HG02610 (cell line): Measurements from ENCODE around the gene OSGIN1.
A peak's percentile ranks its signal among the peaks of the same experiment; 100 is the strongest.

ENCODE experiments used
- ATAC-seq: cut with Tn5 transposase; IDR thresholded peaks from one replicate; pipeline ENCODE4 v1.9.1; 2021; ENCODE audit warnings: mild to moderate bottlenecking, moderate library complexity; ENCODE audit not compliant: unreplicated experiment

Gene OSGIN1

GRCh38 chr16:83952940-83953795, at the start of gene OSGIN1:
TSS of gene OSGIN1 (plus strand) at chr16:83953240. CDS start at chr16:83957672, 4,432 bp downstream.
- ATAC-seq, result peak; percentile 92

- no peak for ATAC-seq
Measured at GRCh38 chr16:83903751-83904150, 49.3 kb upstream of the OSGIN1 start.

GRCh38 chr16:83906683-83907082, 46.4 kb upstream of the OSGIN1 start:
- no peak for ATAC-seq

GRCh38 chr16:83907111-83907510, 45.9 kb upstream of the OSGIN1 start:
- no peak for ATAC-seq

GRCh38 chr16:83907631-83908250, 45.3 kb upstream of the OSGIN1 start:
- ATAC-seq, result no peak

GRCh38 chr16:83908798-83909197, 44.2 kb upstream of the OSGIN1 start:
- ATAC-seq, result no peak

GRCh38 chr16:83911290-83911689, 41.8 kb upstream of the OSGIN1 start:
- ATAC-seq, result no peak

- no peak for ATAC-seq
Measured at GRCh38 chr16:83912519-83913244, 40.4 kb upstream of the OSGIN1 start.

- ATAC-seq, result no peak
Measured at GRCh38 chr16:83913245-83913633, 39.8 kb upstream of the OSGIN1 start.

GRCh38 chr16:83914091-83914710, 38.8 kb upstream of the OSGIN1 start:
- ATAC-seq, result no peak

GRCh38 chr16:83915081-83915480, 38.0 kb upstream of the OSGIN1 start:
- no peak for ATAC-seq

GRCh38 chr16:83915491-83915890, 37.5 kb upstream of the OSGIN1 start:
- no peak for ATAC-seq

- no peak for ATAC-seq
Measured at GRCh38 chr16:83917152-83918120, 35.6 kb upstream of the OSGIN1 start.

- ATAC-seq, result no peak
Measured at GRCh38 chr16:83920894-83921491, 32.0 kb upstream of the OSGIN1 start.

- no peak for ATAC-seq
Measured at GRCh38 chr16:83923581-83924365, 29.3 kb upstream of the OSGIN1 start.

GRCh38 chr16:83924686-83925085, 28.4 kb upstream of the OSGIN1 start:
- ATAC-seq, result no peak

GRCh38 chr16:83925095-83925905, 27.7 kb upstream of the OSGIN1 start:
- ATAC-seq, result no peak
